ENCODE data around the gene FAM20C. TPM values are rescaled to one million over a fixed set of nuclear protein-coding genes. Genes with fewer than 3 reads are reported as not detected.

Gene FAM20C
- total RNA-seq, 2 donors from 2014 or later: 13.7 to 19.9 TPM

GRCh38 chr7:195010-195829 is 2.8 kb downstream of the FAM20C start:
- Histone ChIP-seq H3K4me3 (peak overlapping the region; percentile 71 to 79), H3K4me1 (peaks cover 0 to 60% of the 10 kb centered on the region in 2 donors), H3K9me3 (no peaks in the 10 kb centered on the region), H3K27ac (peak overlapping the region in 1 of 2 donors; percentile 35), H3K27me3 (no peaks in the 10 kb centered on the region), H3K36me3 (peaks cover 39% of the 10 kb centered on the region)
- TF ChIP-seq, protein P1, sequence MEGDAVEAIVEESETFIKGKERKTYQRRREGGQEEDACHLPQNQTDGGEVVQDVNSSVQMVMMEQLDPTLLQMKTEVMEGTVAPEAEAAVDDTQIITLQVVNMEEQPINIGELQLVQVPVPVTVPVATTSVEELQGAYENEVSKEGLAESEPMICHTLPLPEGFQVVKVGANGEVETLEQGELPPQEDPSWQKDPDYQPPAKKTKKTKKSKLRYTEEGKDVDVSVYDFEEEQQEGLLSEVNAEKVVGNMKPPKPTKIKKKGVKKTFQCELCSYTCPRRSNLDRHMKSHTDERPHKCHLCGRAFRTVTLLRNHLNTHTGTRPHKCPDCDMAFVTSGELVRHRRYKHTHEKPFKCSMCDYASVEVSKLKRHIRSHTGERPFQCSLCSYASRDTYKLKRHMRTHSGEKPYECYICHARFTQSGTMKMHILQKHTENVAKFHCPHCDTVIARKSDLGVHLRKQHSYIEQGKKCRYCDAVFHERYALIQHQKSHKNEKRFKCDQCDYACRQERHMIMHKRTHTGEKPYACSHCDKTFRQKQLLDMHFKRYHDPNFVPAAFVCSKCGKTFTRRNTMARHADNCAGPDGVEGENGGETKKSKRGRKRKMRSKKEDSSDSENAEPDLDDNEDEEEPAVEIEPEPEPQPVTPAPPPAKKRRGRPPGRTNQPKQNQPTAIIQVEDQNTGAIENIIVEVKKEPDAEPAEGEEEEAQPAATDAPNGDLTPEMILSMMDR (IDR thresholded peaks at IDR 0.05): no peak
- DNase-seq (ENCODE audit: low spot score): no peak

DNA sequence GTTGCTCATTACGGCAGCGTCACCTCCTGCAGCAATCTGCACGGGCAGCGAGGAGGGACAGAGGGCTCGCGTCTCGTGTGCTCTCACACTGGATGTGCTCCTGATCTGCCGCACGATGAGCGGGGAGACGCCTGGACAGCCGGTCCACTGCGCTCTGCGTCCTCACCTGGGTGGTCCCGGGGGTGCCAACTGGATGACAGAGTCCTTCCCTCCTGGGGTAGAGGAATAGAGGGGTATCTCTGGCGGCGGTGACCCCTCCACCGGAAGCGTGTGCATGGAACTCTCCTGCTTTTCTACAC is 3.4 kb downstream of the FAM20C start:
- no peak for DNase-seq (ENCODE audit: low spot score)
- Histone ChIP-seq H3K36me3 (peaks cover 39% of the 10 kb centered on the region), H3K27ac (no peak overlapping the region), H3K4me3 (no peak overlapping the region), H3K27me3 (no peaks in the 10 kb centered on the region), H3K4me1 (peaks cover 0 to 61% of the 10 kb centered on the region in 2 donors), H3K9me3 (no peaks in the 10 kb centered on the region)
- TF ChIP-seq, protein P1 (IDR thresholded peaks at IDR 0.05): no peak

- peaks cover 39% of the 10 kb centered on the region for H3K36me3 ChIP-seq
- H3K4me1 ChIP-seq: peaks cover 0 to 57% of the 10 kb centered on the region in 2 donors
- no peak for DNase-seq (ENCODE audit: low spot score)
- no peaks in the 10 kb centered on the region for H3K9me3 ChIP-seq
- H3K4me3 ChIP-seq: no peak overlapping the region
- H3K27me3 ChIP-seq: no peaks in the 10 kb centered on the region
- H3K27ac ChIP-seq: no peak overlapping the region
- TF ChIP-seq, protein P1 (IDR thresholded peaks at IDR 0.05): no peak
Measured at GRCh38 chr7:196283-196682, 3.9 kb downstream of the FAM20C start.

DNA sequence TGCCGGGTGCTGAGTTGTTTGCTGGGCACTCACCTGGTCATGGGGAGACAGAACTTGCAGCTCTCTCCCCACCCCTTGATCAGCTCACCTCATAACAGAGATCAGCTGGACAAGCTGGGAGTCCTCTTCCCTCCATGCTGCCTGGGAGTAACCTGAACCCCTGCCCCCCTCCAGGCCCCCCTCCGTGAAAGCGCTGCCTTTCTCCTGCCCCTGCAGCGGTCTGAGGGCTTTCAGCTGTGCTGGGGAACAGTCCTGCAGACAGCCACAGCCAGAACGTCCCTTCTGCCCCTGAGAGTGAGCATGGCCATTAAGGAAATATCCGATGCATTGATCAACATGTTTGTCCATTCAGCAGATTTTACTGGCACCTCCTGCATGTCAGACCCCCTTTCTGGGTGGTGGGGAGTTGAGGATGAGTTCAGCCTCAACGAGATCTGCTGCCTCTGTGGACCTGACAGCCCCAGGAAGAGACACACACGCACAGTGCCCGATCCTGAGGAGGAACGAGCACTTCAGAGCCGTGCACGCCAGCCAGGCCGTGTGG is 4.5 kb downstream of the FAM20C start:
- no peak overlapping the region for H3K4me3 ChIP-seq
- peaks cover 39% of the 10 kb centered on the region for H3K36me3 ChIP-seq
- no peaks in the 10 kb centered on the region for H3K27me3 ChIP-seq
- DNase-seq (ENCODE audit: low spot score): no peak
- H3K9me3 ChIP-seq: no peaks in the 10 kb centered on the region
- no peak overlapping the region for H3K27ac ChIP-seq
- TF ChIP-seq, protein P1 (IDR thresholded peaks at IDR 0.05): no peak
- peaks cover 0 to 52% of the 10 kb centered on the region in 2 donors for H3K4me1 ChIP-seq

GRCh38 chr7:197413-198335 is 5.3 kb downstream of the FAM20C start:
- no peak for DNase-seq (ENCODE audit: low spot score)

More at GRCh38 chr7:197413-198335, 5.3 kb downstream of the FAM20C start:
- Histone ChIP-seq H3K27me3 (no peaks in the 10 kb centered on the region), H3K27ac (no peak overlapping the region), H3K9me3 (no peaks in the 10 kb centered on the region), H3K36me3 (peaks cover 39% of the 10 kb centered on the region), H3K4me1 (peaks cover 0 to 52% of the 10 kb centered on the region in 2 donors), H3K4me3 (no peak overlapping the region)
- TF ChIP-seq, protein P1 (IDR thresholded peaks at IDR 0.05): no peak
